ENCODE measurements around the gene ONECUT3. TPM values are rescaled to one million over a fixed set of nuclear protein-coding genes. Genes with fewer than 3 reads are reported as not detected.

Gene ONECUT3
- polyA plus RNA-seq (2012; rRNA removed): not detected in 2 replicates
- not detected in 2 replicates for polyA plus RNA-seq (2012; cell fraction: cytosol; rRNA removed)
- polyA plus RNA-seq (2012; cell fraction: nucleus; rRNA removed): not detected in 2 replicates

- no peak for DNase-seq
- no peaks in the 10 kb centered on the region for H3K4me1 ChIP-seq (ENCODE audit: control insufficient read depth in 1 of 2, insufficient read depth in 2 of 2, low read depth in 1 of 2, low read length in 1 of 2)
- no peak for TF ChIP-seq USF2 (IDR thresholded peaks at IDR 0.05; ENCODE audit: borderline replicate concordance, low read depth, low read length)
- TF ChIP-seq USF1 (IDR thresholded peaks at IDR 0.05; ENCODE audit: borderline replicate concordance, low read depth): no peak
- no peak for TF ChIP-seq SMC3 (IDR thresholded peaks at IDR 0.05; ENCODE audit: low read depth, low read length)
- no peak for TF ChIP-seq MXI1 (IDR thresholded peaks at IDR 0.05; ENCODE audit: low read depth, low read length)
- TF ChIP-seq TAF1 (IDR thresholded peaks at IDR 0.05; ENCODE audit: borderline replicate concordance, low read depth, low read length): no peak
- no peak for TF ChIP-seq RFX5 (IDR thresholded peaks at IDR 0.05; ENCODE audit: low read length)
- no peak for TF ChIP-seq ZBTB33 (IDR thresholded peaks at IDR 0.05; ENCODE audit: borderline replicate concordance, low read depth)
- no peak for TF ChIP-seq FOXJ3 (CRISPR knock-in tag; IDR thresholded peaks at IDR 0.05)
- no peak for TF ChIP-seq GATA2 (CRISPR knock-in tag; IDR thresholded peaks at IDR 0.05)
- TF ChIP-seq RAD21 (IDR thresholded peaks at IDR 0.05; ENCODE audit: low read length): no peak
- TF ChIP-seq CHD2 (IDR thresholded peaks at IDR 0.05; ENCODE audit: low read length, partially characterized antibody): no peak
- no peak for TF ChIP-seq IRF3 (IDR thresholded peaks at IDR 0.05; ENCODE audit: low read depth, low read length)
- no peak for TF ChIP-seq YY1 (IDR thresholded peaks at IDR 0.05; ENCODE audit: low read depth)
- no peak for TF ChIP-seq MAX (IDR thresholded peaks at IDR 0.05; ENCODE audit: low read depth)
- no peak for TF ChIP-seq JUND (IDR thresholded peaks at IDR 0.05)
- TF ChIP-seq CTCF (IDR thresholded peaks at IDR 0.05): no peak
- TF ChIP-seq NFIC (IDR thresholded peaks at IDR 0.05; ENCODE audit: borderline replicate concordance): no peak
- no peak for TF ChIP-seq NRF1 (IDR thresholded peaks at IDR 0.05; ENCODE audit: low read depth, low read length)
- no peak for TF ChIP-seq FOSL2 (IDR thresholded peaks at IDR 0.05; ENCODE audit: borderline replicate concordance, low read depth)
- H3K4me2 ChIP-seq: no peak within 1 kb of the TSS
- POLR2A ChIA-PET: no interaction called here
- no peaks in the 10 kb centered on the region for H3K79me2 ChIP-seq (ENCODE audit: insufficient read depth)
- no peaks in the 10 kb centered on the region for H3F3A ChIP-seq (replicated peaks; ENCODE audit: insufficient read depth)
- H3K9me2 ChIP-seq: no peaks in the 10 kb centered on the region
- no peak within 1 kb of the TSS for H3K27ac ChIP-seq (ENCODE audit: low read depth in 2 of 2, low read length in 1 of 2)
- no peaks in the 10 kb centered on the region for H3K36me3 ChIP-seq (replicated peaks in 1 of 2; ENCODE audit: control insufficient read depth in 1 of 2, insufficient read depth in 2 of 2, low read length in 1 of 2)
- peaks cover 87% of the 10 kb centered on the region for H3K27me3 ChIP-seq (ENCODE audit: insufficient read depth)
- CTCF ChIA-PET: interaction anchor here (1.3 to 4.2 kb wide), 6 partner anchors 12 to 81 kb away, joined by 4 to 20 read pairs (median 7); no protein-coding TSS in a partner anchor
- no peaks in the 10 kb centered on the region for H3K9me3 ChIP-seq
- H3K9ac ChIP-seq: no peak within 1 kb of the TSS
- peaks cover 50% of the 10 kb centered on the region for H4K20me1 ChIP-seq (ENCODE audit: insufficient read depth)
- 4% methylated on average over 14 of the region's 77 CpGs for WGBS (ENCODE audit: low lambda C conversion rate)
- H3K4me3 ChIP-seq (ENCODE audit: low read depth in 2 of 2, low read length in 1 of 2): no peak within 1 kb of the TSS
- no peak within 1 kb of the TSS for H2AFZ ChIP-seq (ENCODE audit: low read depth)
Observed at GRCh38 chr19:1752757-1753728, at the start of gene ONECUT3. TSS of gene ONECUT3 (plus strand) at chr19:1753506. CDS start at chr19:1753663, 157 bp downstream.
